ENCODE measurements around the gene RPA1.

GRCh38 chr17:1907909-1908698, 78.3 kb downstream of the RPA1 start:
- TF ChIP-seq CTCF (IDR thresholded peaks at IDR 0.05; ENCODE audit: low read length) (no peak), EZH2 (optimal IDR thresholded peaks at IDR 0.05; ENCODE audit: low read depth, low read length) (no peak)

All from MM.1S (cell line).